HG03159 (cell line): ENCODE data around the gene LRP1B.
A peak's percentile ranks its signal among the peaks of the same experiment; 100 is the strongest.
"Not testable (repeated sequence)": the region's sequence is repeated elsewhere in the genome, so short reads cannot be mapped to it uniquely, and the experiment has no call there.

Experiments
- ATAC-seq: cut with Tn5 transposase; IDR thresholded peaks from one replicate; pipeline ENCODE4 v1.9.1; 2021; ENCODE audit warnings: mild to moderate bottlenecking, moderate library complexity; ENCODE audit not compliant: unreplicated experiment

LRP1B gene

DNA sequence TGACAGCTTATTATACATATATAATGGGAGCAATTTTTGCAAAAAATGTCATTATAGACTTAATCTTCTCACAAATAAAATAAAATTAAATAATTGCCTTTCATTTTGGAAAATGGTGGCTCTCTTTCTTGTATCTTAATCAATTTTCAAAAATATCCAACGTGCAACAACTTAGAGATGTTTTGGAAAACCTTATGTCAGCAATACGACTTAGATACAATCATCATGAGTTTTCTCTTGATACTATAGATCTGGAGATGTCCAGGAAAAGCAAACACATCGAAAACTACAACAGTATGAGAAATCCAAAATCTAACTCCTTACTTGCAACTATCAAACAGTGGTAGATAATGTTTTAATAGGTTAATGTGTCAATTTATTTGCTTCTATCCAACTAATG, 1529.0 kb downstream of the LRP1B start:
- no peak for ATAC-seq

DNA sequence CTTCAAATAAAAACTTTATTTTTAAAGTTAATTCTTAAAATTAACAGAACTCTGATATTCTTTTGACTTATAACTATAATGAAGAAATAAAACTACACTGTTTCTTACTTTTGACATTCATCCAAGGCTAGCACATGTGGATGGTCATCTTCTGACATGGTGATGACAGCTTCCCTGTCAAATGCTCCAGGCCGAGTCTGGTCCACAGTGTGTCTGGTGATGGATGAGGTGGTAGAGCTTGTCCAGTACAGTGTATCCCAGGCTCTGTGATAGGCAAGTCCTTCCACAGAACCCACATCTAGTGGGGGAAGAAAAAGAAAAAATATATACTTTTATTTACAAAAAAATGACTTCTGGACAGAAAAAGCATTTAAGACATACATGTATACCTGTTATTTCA, 1529.5 kb downstream of the LRP1B start:
- no peak for ATAC-seq

DNA sequence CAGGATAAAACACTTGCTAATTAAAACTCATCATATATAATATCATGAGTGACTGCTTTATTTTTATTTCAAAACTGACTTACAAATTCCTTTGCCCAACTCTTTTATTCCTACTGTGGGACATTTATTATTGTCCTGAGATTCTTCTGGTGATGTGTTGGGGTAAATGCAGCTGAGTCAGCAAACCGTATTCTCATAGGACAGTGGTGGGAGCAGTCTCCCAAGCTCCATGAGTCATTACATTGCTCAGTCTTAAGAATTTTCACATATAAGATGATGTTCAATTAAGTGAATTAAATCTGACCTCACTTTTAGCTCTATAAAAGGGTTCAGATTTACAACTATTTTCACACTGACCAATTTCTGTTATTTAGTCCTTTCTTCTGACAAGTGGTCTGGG, 1530.7 kb downstream of the LRP1B start:
- no peak for ATAC-seq

DNA sequence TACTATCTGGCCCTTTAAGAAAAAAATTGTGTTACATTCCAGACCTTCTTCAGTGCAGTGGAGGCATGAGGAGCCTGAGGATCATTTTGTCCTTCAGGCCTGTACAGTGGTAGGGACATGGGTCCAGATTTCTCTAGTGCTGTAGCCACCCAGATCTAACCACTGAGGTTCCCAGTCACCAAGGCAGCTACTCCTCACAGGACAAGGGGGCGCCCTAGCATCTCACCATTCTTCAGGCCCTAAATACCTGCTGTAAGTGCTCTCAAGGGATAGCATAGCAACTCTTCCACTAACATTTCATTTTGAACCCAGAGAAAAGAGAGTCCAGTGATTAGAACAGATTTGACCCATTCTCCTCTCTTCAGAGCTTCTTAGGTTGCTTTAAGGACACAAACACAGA, 1533.0 kb downstream of the LRP1B start:
- no peak for ATAC-seq

GRCh38 chr2:140597205-140597604, 1533.6 kb downstream of the LRP1B start:
- no peak for ATAC-seq

DNA sequence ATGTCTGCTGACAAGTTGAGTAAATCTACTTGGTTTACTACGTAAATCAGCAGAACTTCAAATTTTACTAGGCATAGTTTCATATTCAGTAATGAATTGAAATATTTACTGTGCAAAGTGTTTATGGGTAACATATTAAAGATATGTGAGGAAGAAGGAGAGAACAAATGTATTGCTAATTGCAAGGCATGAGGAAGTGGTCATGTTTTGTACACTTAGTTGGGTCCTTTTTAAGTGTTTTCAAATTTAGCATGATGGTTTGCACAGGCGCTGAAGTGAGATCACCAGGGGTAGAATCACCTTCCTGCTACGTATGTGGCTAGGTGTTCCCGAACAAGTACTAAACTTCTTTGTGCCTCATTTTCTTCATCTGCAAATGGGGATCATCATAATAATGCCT, 1534.4 kb downstream of the LRP1B start:
- peak; percentile 59 for ATAC-seq

DNA sequence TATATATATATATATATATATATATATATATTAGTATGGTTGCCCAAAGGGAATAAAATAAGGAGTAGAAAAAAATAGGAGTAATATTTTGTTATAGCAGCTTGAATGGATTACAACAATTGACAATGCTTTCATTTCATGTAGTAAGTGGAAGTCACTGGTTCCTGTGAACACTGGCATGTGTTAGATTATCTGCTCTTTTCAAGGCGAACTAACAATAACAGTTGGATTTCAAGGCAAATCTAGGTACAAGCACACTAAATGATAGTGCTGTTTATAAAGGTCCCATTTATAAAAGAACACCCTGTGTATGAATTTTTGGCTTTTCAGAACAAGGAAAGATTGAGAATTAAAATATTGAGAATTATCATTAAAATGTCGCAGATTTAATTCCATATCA, 1535.7 kb downstream of the LRP1B start:
- no peak for ATAC-seq

- ATAC-seq, result no peak
These were observed 1537.7 kb downstream of the LRP1B start for GRCh38 chr2:140593132-140593531.

- no peak for ATAC-seq
These were observed 1541.1 kb downstream of the LRP1B start for GRCh38 chr2:140589696-140590095.

- ATAC-seq, result no peak
These were observed 1541.5 kb downstream of the LRP1B start for GRCh38 chr2:140589273-140589672.

DNA sequence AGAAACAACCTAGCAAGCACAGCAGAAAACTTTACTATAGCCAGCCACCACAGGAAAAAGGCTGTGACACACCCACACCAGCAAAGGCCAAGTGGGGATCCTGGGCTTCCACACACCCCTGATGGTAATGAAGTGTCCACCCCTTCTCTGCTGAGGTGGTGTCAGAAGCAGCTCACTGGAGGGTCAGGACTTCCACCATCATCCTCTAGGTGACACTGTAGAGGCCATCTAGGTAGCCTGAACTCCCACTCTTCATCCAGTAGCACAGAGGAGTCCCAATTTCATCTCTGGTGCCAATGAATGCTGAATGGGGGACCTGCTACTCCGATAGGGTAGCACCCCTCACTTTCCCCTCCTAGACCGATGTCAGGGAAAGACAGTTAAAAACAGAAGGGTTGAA, 1544.4 kb downstream of the LRP1B start:
- peak; percentile 99 for ATAC-seq

GRCh38 chr2:140585016-140585415, 1545.8 kb downstream of the LRP1B start:
- ATAC-seq, result no peak

DNA sequence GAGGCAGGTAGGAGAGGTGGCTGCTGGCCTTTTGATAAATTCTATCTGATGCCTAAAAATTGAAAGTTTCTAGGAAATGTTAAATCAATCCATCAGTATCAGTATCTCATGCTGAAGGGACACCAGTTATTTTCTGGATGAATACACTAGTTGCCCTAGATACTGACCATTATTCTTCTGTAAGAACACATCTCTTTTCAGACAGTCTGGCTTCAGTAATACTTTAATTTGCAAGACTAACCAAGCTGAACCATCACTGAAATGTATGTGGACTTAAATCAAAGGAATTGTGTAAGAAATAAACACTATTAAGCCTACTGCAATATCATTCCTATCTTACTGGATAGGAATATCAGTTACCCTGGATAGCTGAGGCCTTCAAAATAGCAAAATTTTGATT, 1546.3 kb downstream of the LRP1B start:
- no peak for ATAC-seq

GRCh38 chr2:140580532-140581151, 1550.2 kb downstream of the LRP1B start:
- no peak for ATAC-seq

DNA sequence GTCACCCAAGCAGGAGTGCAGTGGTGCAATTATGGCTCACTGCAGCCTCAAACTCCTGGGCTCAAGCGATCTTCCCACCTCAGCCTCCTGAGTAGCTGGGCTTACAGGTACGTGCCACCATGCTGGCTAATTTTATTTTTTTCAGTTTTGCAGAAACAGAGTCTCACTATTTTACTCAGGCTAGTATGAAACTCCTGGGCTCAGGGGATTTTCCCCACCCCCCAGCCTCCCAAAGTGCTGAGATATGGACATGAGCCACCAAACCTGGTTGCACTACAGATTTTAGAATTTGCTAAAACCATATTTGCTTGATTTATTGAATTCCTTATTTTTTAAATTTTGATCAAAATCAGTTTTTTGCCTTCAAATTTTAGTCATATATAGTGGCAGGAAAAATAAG, 1553.4 kb downstream of the LRP1B start:
- no peak for ATAC-seq

DNA sequence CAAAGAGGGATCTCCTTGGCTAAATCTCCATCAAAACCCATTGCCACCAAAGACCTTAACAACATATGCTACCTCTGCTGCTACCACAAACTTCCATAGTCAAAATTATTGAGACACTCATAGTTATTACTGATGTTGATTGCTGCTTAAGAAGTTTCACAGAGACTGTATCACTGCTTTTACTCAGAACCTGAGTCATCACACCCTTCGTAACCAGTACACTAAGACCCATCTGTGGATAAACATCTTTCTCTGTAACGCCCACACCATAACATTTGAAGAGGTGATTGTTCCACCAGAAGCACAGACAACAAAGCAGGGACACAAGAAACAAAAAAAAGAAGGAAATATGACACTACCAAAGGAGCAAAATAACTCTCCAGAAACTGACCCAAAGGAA, 1563.1 kb downstream of the LRP1B start:
- no peak for ATAC-seq

DNA sequence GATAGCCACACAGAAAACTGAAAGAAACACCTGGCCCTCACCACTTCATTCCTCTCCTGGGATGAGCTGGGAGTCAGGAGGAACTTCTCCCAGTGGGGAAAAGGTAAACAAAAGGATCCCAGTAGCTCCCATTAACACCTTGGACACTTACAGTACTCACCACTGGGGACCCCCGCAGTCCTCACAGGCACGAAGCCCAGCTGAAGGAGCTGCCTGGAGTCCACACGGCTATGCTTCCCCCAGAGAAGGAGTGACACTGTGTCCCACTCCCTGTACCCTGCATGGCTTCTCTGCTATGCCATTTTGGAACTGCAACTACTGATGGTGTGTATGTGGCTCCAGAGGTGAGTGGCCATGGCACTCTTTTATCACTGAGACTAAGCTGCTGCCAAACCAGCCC, 1565.1 kb downstream of the LRP1B start:
- ATAC-seq, result no peak

DNA sequence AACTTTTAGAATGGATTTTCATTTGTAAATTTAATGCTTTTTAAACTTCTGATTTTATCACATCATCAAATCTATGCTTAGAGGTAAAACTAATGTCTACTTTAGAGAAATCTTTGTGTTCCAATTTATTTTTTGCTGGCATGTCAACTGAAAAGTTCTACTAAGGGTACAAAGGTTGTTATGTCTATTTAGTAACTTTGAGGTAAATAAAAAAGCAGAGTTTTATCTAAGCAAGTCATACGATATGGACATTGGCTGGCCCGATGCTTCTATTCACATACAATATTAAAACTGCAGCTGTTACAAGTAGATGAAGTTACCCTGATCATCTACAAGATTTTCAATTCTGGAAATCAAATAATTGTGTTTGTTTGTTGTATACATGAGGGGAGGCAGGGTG, 1575.1 kb downstream of the LRP1B start:
- no peak for ATAC-seq

GRCh38 chr2:140552634-140553033, 1578.2 kb downstream of the LRP1B start:
- ATAC-seq, result no peak

GRCh38 chr2:140551287-140551686, 1579.5 kb downstream of the LRP1B start:
- ATAC-seq, result no peak

- ATAC-seq, result no peak
These were observed 1580.0 kb downstream of the LRP1B start for GRCh38 chr2:140550821-140551220.

DNA sequence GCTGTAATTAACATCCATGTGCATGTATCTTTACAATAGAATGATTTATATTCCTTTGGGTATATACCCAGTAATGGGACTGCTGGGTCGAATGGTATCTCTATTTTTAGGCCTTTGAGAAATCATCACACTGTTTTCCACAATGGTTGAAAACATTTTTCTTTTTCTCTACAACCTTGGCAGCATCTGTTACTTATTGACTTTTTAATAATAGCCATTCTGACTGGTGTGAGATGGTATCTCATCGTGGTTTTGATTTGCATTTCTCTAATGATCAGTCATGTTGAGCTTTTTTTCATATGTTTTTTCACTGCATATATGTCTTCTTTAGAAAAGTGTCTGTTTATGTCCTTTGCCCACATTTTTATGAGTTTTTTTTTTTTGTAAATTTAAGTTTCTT, 1586.0 kb downstream of the LRP1B start:
- ATAC-seq, result not testable (repeated sequence)

DNA sequence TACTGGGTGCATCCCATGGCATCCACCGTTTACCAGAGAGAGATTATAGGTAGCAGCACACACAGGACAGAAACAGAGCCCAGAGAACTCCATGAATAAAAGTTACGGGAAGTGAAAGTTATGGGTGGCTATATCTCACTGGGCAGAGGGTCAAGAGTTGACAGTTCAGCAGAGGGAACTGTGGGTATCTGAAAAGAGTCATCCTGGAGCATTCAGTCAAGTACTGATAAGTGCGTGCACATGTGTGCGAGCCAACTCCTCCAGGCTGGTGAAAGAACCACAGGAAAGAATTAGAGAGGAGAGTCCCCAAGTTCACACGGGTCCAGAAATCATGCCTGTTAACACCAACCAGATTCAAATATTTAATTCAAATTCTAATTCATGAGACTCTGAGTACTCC, 1588.2 kb downstream of the LRP1B start:
- ATAC-seq, result no peak
